ENCODE measurements around the gene CD82.
"Not testable (repeated sequence)": the region's sequence is repeated elsewhere in the genome, so short reads cannot be mapped to it uniquely, and the experiment has no call there.

The CD82 gene

GRCh38 chr11:44638032-44638431, 72.6 kb downstream of the CD82 start:
- Histone ChIP-seq H3K9me3 (ENCODE audit: control insufficient read depth in 5 of 5, low read length in 5 of 5) (peaks cover 0 to 5% (median 2%) of the 10 kb centered on the region in 5 donors), H3K27ac (ENCODE audit: low read depth, low read length) (no peak overlapping the region), H3K4me1 (ENCODE audit: control insufficient read depth in 5 of 5, insufficient read depth in 5 of 5, low read length in 5 of 5) (peaks cover 2 to 20% (median 11%) of the 10 kb centered on the region in 5 donors), H3K36me3 (ENCODE audit: control insufficient read depth in 5 of 5, insufficient read depth in 5 of 5, low read length in 5 of 5) (no peaks in the 10 kb centered on the region), H3K4me3 (ENCODE audit: low read depth in 1 of 5, low read length in 5 of 5) (no peak overlapping the region), H3K9ac (ENCODE audit: low read length in 5 of 5) (no peak overlapping the region), H3K27me3 (ENCODE audit: control insufficient read depth in 5 of 5, insufficient read depth in 4 of 5, low read length in 5 of 5) (peaks cover 0 to 15% (median 0%) of the 10 kb centered on the region in 5 donors)

GRCh38 chr11:44643217-44643616, 77.8 kb downstream of the CD82 start:
- H3K36me3 ChIP-seq (ENCODE audit: control insufficient read depth in 5 of 5, insufficient read depth in 5 of 5, low read length in 5 of 5) = no peaks in the 10 kb centered on the region
- H3K27ac ChIP-seq (ENCODE audit: low read depth, low read length) = no peak overlapping the region
- H3K27me3 ChIP-seq (ENCODE audit: control insufficient read depth in 5 of 5, insufficient read depth in 4 of 5, low read length in 5 of 5) = no peaks in the 10 kb centered on the region
- H3K4me3 ChIP-seq (ENCODE audit: low read depth in 1 of 5, low read length in 5 of 5) = no peak overlapping the region
- H3K9ac ChIP-seq (ENCODE audit: low read length in 5 of 5) = no peak overlapping the region
- peaks cover 4 to 12% (median 8%) of the 10 kb centered on the region in 5 donors for H3K9me3 ChIP-seq (ENCODE audit: control insufficient read depth in 5 of 5, low read length in 5 of 5)
- H3K4me1 ChIP-seq (ENCODE audit: control insufficient read depth in 5 of 5, insufficient read depth in 5 of 5, low read length in 5 of 5) = no peaks in the 10 kb centered on the region

GRCh38 chr11:44645827-44646226, 80.4 kb downstream of the CD82 start:
- no peaks in the 10 kb centered on the region for H3K27me3 ChIP-seq (ENCODE audit: control insufficient read depth in 5 of 5, insufficient read depth in 4 of 5, low read length in 5 of 5)

GRCh38 chr11:44647255-44647955, 81.9 kb downstream of the CD82 start:
- not testable (repeated sequence) for H3K36me3 ChIP-seq (ENCODE audit: control insufficient read depth in 5 of 5, insufficient read depth in 5 of 5, low read length in 5 of 5); H3K4me1 ChIP-seq (ENCODE audit: control insufficient read depth in 5 of 5, insufficient read depth in 5 of 5, low read length in 5 of 5); H3K27me3 ChIP-seq (ENCODE audit: control insufficient read depth in 5 of 5, insufficient read depth in 4 of 5, low read length in 5 of 5); H3K27ac ChIP-seq (ENCODE audit: low read depth, low read length); H3K9ac ChIP-seq (ENCODE audit: low read length in 5 of 5); H3K4me3 ChIP-seq (ENCODE audit: low read depth in 1 of 5, low read length in 5 of 5)
- peaks cover 4 to 12% (median 8%) of the 10 kb centered on the region in 5 donors for H3K9me3 ChIP-seq (ENCODE audit: control insufficient read depth in 5 of 5, low read length in 5 of 5)

More at GRCh38 chr11:44645827-44646226, 80.4 kb downstream of the CD82 start:
- no peak overlapping the region for H3K4me3 ChIP-seq (ENCODE audit: low read depth in 1 of 5, low read length in 5 of 5)
- no peaks in the 10 kb centered on the region for H3K36me3 ChIP-seq (ENCODE audit: control insufficient read depth in 5 of 5, insufficient read depth in 5 of 5, low read length in 5 of 5)
- H3K9me3 ChIP-seq (ENCODE audit: control insufficient read depth in 5 of 5, low read length in 5 of 5) = peaks cover 4 to 12% (median 8%) of the 10 kb centered on the region in 5 donors
- H3K9ac ChIP-seq (ENCODE audit: low read length in 5 of 5) = no peak overlapping the region
- H3K4me1 ChIP-seq (ENCODE audit: control insufficient read depth in 5 of 5, insufficient read depth in 5 of 5, low read length in 5 of 5) = no peaks in the 10 kb centered on the region
- H3K27ac ChIP-seq (ENCODE audit: low read depth, low read length) = no peak overlapping the region

GRCh38 chr11:44648109-44648508, 82.6 kb downstream of the CD82 start:
- Histone ChIP-seq H3K4me3 (ENCODE audit: low read depth in 1 of 5, low read length in 5 of 5) (no peak overlapping the region), H3K27ac (ENCODE audit: low read depth, low read length) (no peak overlapping the region), H3K9me3 (ENCODE audit: control insufficient read depth in 5 of 5, low read length in 5 of 5) (peaks cover 2 to 12% (median 6%) of the 10 kb centered on the region in 5 donors), H3K9ac (ENCODE audit: low read length in 5 of 5) (no peak overlapping the region), H3K27me3 (ENCODE audit: control insufficient read depth in 5 of 5, insufficient read depth in 4 of 5, low read length in 5 of 5) (peaks cover 0 to 4% (median 0%) of the 10 kb centered on the region in 5 donors), H3K36me3 (ENCODE audit: control insufficient read depth in 5 of 5, insufficient read depth in 5 of 5, low read length in 5 of 5) (no peaks in the 10 kb centered on the region), H3K4me1 (ENCODE audit: control insufficient read depth in 5 of 5, insufficient read depth in 5 of 5, low read length in 5 of 5) (no peaks in the 10 kb centered on the region)

- no peaks in the 10 kb centered on the region for H3K4me1 ChIP-seq (ENCODE audit: control insufficient read depth in 5 of 5, insufficient read depth in 5 of 5, low read length in 5 of 5)
- peaks cover 0 to 4% (median 0%) of the 10 kb centered on the region in 5 donors for H3K27me3 ChIP-seq (ENCODE audit: control insufficient read depth in 5 of 5, insufficient read depth in 4 of 5, low read length in 5 of 5)
- H3K4me3 ChIP-seq (ENCODE audit: low read depth in 1 of 5, low read length in 5 of 5) = no peak overlapping the region
- H3K9ac ChIP-seq (ENCODE audit: low read length in 5 of 5) = no peak overlapping the region
- no peaks in the 10 kb centered on the region for H3K36me3 ChIP-seq (ENCODE audit: control insufficient read depth in 5 of 5, insufficient read depth in 5 of 5, low read length in 5 of 5)
- H3K9me3 ChIP-seq (ENCODE audit: control insufficient read depth in 5 of 5, low read length in 5 of 5) = peaks cover 0 to 6% (median 2%) of the 10 kb centered on the region in 5 donors
- no peak overlapping the region for H3K27ac ChIP-seq (ENCODE audit: low read depth, low read length)
Observed at GRCh38 chr11:44651535-44652155, 86.2 kb downstream of the CD82 start.

- no peaks in the 10 kb centered on the region for H3K9me3 ChIP-seq (ENCODE audit: control insufficient read depth in 5 of 5, low read length in 5 of 5)
- no peak overlapping the region for H3K27ac ChIP-seq (ENCODE audit: low read depth, low read length)
- no peak overlapping the region for H3K9ac ChIP-seq (ENCODE audit: low read length in 5 of 5)
Observed at GRCh38 chr11:44652901-44653644, 87.6 kb downstream of the CD82 start.

GRCh38 chr11:44654057-44654456, 88.6 kb downstream of the CD82 start:
- Histone ChIP-seq H3K36me3 (ENCODE audit: control insufficient read depth in 5 of 5, insufficient read depth in 5 of 5, low read length in 5 of 5) (no peaks in the 10 kb centered on the region), H3K4me3 (ENCODE audit: low read depth in 1 of 5, low read length in 5 of 5) (no peak overlapping the region), H3K9ac (ENCODE audit: low read length in 5 of 5) (no peak overlapping the region), H3K9me3 (ENCODE audit: control insufficient read depth in 5 of 5, low read length in 5 of 5) (no peaks in the 10 kb centered on the region), H3K4me1 (ENCODE audit: control insufficient read depth in 5 of 5, insufficient read depth in 5 of 5, low read length in 5 of 5) (no peaks in the 10 kb centered on the region), H3K27me3 (ENCODE audit: control insufficient read depth in 5 of 5, insufficient read depth in 4 of 5, low read length in 5 of 5) (peaks cover 0 to 4% (median 0%) of the 10 kb centered on the region in 5 donors), H3K27ac (ENCODE audit: low read depth, low read length) (no peak overlapping the region)

More at GRCh38 chr11:44652901-44653644, 87.6 kb downstream of the CD82 start:
- peaks cover 0 to 4% (median 0%) of the 10 kb centered on the region in 5 donors for H3K27me3 ChIP-seq (ENCODE audit: control insufficient read depth in 5 of 5, insufficient read depth in 4 of 5, low read length in 5 of 5)
- H3K36me3 ChIP-seq (ENCODE audit: control insufficient read depth in 5 of 5, insufficient read depth in 5 of 5, low read length in 5 of 5) = no peaks in the 10 kb centered on the region
- no peak overlapping the region for H3K4me3 ChIP-seq (ENCODE audit: low read depth in 1 of 5, low read length in 5 of 5)
- no peaks in the 10 kb centered on the region for H3K4me1 ChIP-seq (ENCODE audit: control insufficient read depth in 5 of 5, insufficient read depth in 5 of 5, low read length in 5 of 5)

GRCh38 chr11:44654596-44654995, 89.1 kb downstream of the CD82 start:
- Histone ChIP-seq H3K4me3 (ENCODE audit: low read depth in 1 of 5, low read length in 5 of 5) (no peak overlapping the region), H3K27ac (ENCODE audit: low read depth, low read length) (no peak overlapping the region), H3K27me3 (ENCODE audit: control insufficient read depth in 5 of 5, insufficient read depth in 4 of 5, low read length in 5 of 5) (peaks cover 0 to 4% (median 0%) of the 10 kb centered on the region in 5 donors), H3K4me1 (ENCODE audit: control insufficient read depth in 5 of 5, insufficient read depth in 5 of 5, low read length in 5 of 5) (peaks cover 0 to 2% (median 0%) of the 10 kb centered on the region in 5 donors), H3K9ac (ENCODE audit: low read length in 5 of 5) (no peak overlapping the region), H3K9me3 (ENCODE audit: control insufficient read depth in 5 of 5, low read length in 5 of 5) (no peaks in the 10 kb centered on the region), H3K36me3 (ENCODE audit: control insufficient read depth in 5 of 5, insufficient read depth in 5 of 5, low read length in 5 of 5) (no peaks in the 10 kb centered on the region)

All from subcutaneous abdominal adipose tissue (tissue), 5 donors.